ENCODE measurements around the gene FAM170B. TPM values are rescaled to one million over a fixed set of nuclear protein-coding genes. Genes with fewer than 3 reads are reported as not detected.

The FAM170B gene
- total and polyA plus RNA-seq, 4 donors: 0.13 to 0.34 TPM; not detected in 2

GRCh38 chr10:49120911-49121310 lies 12.9 kb downstream of the FAM170B start:
- no peak overlapping the region for H3K9ac ChIP-seq (ENCODE audit: insufficient read depth in 1 of 2, low read length in 2 of 2)
- DNase-seq (no peak), ATAC-seq (ENCODE audit: insufficient read depth, low FRiP score) (no peak)
- H3K9me3 ChIP-seq (ENCODE audit: control insufficient read depth in 4 of 4, insufficient read depth in 3 of 4, low read length in 3 of 4): no peaks in the 10 kb centered on the region
- no peak for TF ChIP-seq CTCF (IDR thresholded peaks at IDR 0.05; ENCODE audit: control extremely low read depth, extremely low read depth)
- H3K27me3 ChIP-seq (ENCODE audit: control insufficient read depth in 3 of 3, insufficient read depth in 3 of 3, low read length in 2 of 3): no peaks in the 10 kb centered on the region
- no peak overlapping the region for H3K4me3 ChIP-seq
- H3K4me1 ChIP-seq (ENCODE audit: control insufficient read depth in 5 of 5, insufficient read depth in 5 of 5, low read length in 5 of 5): peaks cover 0 to 10% (median 0%) of the 10 kb centered on the region in 5 donors
- no peak overlapping the region for H3K27ac ChIP-seq (ENCODE audit: low read depth in 1 of 2, low read length in 1 of 2)
- no peaks in the 10 kb centered on the region for H3K36me3 ChIP-seq (ENCODE audit: control insufficient read depth in 4 of 4, insufficient read depth in 4 of 4, low read length in 4 of 4)
- 83 to 89% methylated on average over 3 of the region's 3 CpGs for WGBS, 2 donors

GRCh38 chr10:49119746-49120145 lies 14.1 kb downstream of the FAM170B start:
- TF ChIP-seq CTCF (IDR thresholded peaks at IDR 0.05; ENCODE audit: control extremely low read depth, extremely low read depth): no peak
- Histone ChIP-seq H3K9me3 (ENCODE audit: control insufficient read depth in 4 of 4, insufficient read depth in 3 of 4, low read length in 3 of 4) (no peaks in the 10 kb centered on the region), H3K4me3 (no peak overlapping the region), H3K4me1 (ENCODE audit: control insufficient read depth in 5 of 5, insufficient read depth in 5 of 5, low read length in 5 of 5) (peaks cover 0 to 11% (median 0%) of the 10 kb centered on the region in 5 donors), H3K27me3 (ENCODE audit: control insufficient read depth in 3 of 3, insufficient read depth in 3 of 3, low read length in 2 of 3) (no peaks in the 10 kb centered on the region), H3K36me3 (ENCODE audit: control insufficient read depth in 4 of 4, insufficient read depth in 4 of 4, low read length in 4 of 4) (no peaks in the 10 kb centered on the region), H3K9ac (ENCODE audit: insufficient read depth in 1 of 2, low read length in 2 of 2) (no peak overlapping the region), H3K27ac (ENCODE audit: low read depth in 1 of 2, low read length in 1 of 2) (no peak overlapping the region)
- no peak for DNase-seq
- no peak for ATAC-seq (ENCODE audit: insufficient read depth, low FRiP score)
- 65 to 70% methylated on average over 3 of the region's 3 CpGs for WGBS, 2 donors

- WGBS, 2 donors: 77 to 80% methylated on average over 6 of the region's 6 CpGs
- no peak for ATAC-seq (ENCODE audit: insufficient read depth, low FRiP score)
- DNase-seq: peak in 1 of 3 donors; percentile 41
- Histone ChIP-seq H3K27ac (ENCODE audit: low read depth in 1 of 2, low read length in 1 of 2) (no peak overlapping the region), H3K36me3 (ENCODE audit: control insufficient read depth in 4 of 4, insufficient read depth in 4 of 4, low read length in 4 of 4) (no peaks in the 10 kb centered on the region), H3K27me3 (ENCODE audit: control insufficient read depth in 3 of 3, insufficient read depth in 3 of 3, low read length in 2 of 3) (no peaks in the 10 kb centered on the region), H3K9ac (ENCODE audit: insufficient read depth in 1 of 2, low read length in 2 of 2) (no peak overlapping the region), H3K4me3 (no peak overlapping the region), H3K9me3 (ENCODE audit: control insufficient read depth in 4 of 4, insufficient read depth in 3 of 4, low read length in 3 of 4) (no peaks in the 10 kb centered on the region), H3K4me1 (ENCODE audit: control insufficient read depth in 5 of 5, insufficient read depth in 5 of 5, low read length in 5 of 5) (peaks cover 0 to 23% (median 0%) of the 10 kb centered on the region in 5 donors)
- TF ChIP-seq CTCF (IDR thresholded peaks at IDR 0.05; ENCODE audit: control extremely low read depth, extremely low read depth): no peak
Observed at GRCh38 chr10:49118430-49119074, 15.3 kb downstream of the FAM170B start.

All from lung (tissue), 12 donors.